Limb (tissue), 2 donors: Measurements from ENCODE around the gene TRIM42.

Experiments used
- DNase-seq, 2 donors: peaks; one replicate each; pipeline ENCODE4 v3.0.0-alpha.2; 2016; ENCODE audit errors: extremely low spot score in 2 of 2

TRIM42 gene

DNA sequence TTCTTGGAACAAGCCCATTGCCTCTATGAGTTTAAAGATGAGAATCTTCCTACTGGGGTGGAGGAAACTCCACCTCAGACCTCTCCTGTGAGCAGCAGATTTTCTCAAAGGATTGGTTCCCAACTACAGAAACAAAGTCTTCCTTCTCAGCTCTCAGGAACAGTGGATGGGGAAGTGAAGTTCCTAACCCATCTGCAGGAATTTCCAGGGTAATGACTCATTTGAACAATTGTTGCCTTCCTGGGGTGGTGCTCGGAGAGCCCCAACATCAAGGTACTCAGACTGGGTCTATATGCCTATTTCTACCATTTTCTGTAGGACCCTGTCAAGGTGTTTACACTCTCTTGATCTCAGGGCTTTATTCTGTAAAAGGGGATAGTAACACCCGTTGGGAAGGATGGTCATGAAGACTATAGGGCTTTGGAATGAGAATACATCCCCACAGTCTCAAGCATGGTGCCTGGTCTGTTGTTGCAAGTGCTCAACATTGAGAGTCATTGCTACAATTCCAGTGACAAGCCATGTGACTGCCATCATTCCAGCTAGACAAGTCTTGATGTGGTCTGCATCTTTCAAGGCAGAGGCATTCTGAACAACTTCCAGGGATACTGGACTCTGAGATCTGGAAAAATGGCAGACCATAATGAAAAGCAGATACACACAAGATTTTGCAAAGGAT is 33.0 kb downstream of the TRIM42 start:
- no peak for DNase-seq

DNA sequence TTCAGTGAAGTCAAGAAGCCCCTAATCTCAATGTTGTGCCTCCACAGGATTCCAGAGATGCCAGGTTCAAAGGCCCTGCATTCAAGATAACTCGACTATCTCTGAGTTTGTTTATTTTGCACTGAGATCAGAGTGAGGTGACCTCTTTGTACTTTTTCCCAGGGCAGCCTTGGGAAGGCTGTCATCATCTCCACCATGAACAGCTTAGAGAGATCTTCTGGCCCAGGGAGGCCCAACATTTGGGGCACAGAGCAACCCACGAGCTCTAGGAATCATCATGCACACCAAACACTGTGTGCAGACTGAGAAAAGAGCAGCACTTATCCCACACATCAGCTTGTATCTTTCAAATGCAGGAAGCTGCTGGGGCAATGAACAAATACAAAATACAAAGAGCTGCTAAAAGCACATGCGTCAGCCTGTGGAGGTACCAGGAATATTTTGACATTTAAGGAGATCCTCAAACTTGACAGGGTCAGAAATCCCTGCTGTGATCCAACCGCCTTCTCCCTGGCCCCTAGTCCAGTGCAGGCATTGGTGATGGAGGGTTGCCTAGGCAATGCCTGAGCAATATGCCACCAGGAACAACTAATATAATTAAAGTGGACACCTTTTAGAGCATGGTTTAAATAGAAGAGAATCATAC is 33.6 kb downstream of the TRIM42 start:
- DNase-seq: no peak

DNA sequence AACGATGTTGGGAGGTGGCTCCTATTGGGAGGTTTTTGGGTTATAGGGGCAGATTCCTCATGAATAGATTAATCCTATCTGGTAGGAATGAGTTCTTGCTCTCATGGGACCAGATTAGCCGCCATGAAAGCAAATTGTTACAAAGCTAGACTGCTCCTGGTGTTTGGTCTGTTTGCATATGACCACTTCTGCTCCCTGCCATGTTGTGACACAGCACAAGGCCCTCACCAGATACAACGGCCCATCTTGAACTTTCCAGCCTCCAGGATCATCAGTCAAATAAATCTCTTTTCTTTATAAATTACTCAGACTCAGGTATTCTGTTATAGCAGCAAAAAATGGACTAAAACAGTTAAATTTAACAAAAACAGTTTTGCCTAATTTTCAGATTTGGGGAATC is 34.4 kb downstream of the TRIM42 start:
- no peak for DNase-seq

DNA sequence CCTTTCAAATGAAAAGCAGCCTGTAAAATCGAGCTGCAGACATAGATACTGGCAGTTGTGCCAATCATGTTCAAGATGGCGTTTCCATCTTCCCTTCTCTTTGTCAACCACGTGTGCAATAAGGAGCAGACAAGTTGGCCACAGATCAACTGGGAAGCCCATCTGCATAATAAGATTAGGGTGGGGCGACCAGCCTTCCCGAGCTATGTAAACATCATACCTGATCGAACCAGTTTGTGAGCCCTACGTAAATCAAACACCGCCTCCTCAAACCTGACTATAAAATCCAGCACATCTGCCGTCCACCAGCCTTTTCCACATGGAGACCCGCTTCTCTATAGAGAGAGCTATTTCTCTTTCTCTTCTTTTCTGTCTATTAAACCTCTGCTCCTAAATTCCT is 37.2 kb downstream of the TRIM42 start:
- DNase-seq: no peak

DNA sequence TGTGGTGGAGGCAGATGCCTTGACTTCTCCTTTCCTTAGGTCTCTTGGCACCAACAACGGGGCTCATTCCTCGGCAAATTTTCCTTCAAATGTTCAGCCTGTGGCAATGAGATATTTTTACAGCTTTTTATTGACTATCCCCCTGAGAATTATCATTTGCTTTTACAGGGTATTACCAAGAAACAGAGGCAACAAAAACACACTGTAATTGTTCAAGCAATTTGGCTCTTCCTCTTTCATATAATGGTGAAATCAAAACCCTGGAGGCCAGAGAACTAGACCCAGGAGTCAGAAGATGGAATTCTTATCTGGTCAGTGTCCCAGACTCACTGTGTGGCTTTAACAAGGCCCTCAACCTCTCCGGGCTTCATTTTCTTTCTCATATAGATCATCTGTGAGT is 40.1 kb downstream of the TRIM42 start:
- DNase-seq: no peak

DNA sequence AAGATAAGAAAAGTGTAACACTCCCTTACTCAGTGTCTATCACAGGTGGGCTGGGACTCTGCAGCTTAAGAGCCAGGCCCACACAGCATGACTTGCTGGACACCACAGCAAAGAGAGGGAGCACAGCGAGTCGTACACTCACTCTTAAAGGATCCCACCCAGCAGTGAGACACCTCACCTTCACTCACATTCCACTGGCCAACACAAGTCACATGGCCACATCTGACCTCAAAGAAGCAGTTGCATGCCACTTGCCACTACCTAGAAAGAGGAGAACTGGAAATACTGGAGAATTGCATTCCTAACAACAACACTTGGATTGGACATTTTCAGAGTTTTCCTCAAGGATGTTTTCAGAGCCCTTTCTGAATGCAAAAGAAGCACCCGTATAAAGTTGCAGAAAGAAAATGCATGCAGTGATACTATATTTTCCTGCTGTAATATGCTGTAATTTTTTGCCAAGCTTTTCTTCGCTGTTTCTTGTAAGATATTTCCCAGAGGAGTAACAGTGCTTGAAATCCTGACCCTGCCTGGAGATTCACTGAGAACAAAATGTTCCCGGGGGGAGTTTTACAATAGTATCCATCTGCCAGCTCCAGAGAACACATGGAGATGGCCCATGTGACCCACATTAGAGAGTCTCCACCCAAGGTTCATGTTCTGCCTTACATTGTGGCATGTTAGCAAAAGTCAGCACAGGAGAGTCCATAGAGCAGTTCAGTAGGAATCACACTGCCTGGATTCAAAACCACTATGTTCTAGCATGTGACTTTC is 42.2 kb downstream of the TRIM42 start:
- DNase-seq: peak in 1 of 2 donors; percentile 40

DNA sequence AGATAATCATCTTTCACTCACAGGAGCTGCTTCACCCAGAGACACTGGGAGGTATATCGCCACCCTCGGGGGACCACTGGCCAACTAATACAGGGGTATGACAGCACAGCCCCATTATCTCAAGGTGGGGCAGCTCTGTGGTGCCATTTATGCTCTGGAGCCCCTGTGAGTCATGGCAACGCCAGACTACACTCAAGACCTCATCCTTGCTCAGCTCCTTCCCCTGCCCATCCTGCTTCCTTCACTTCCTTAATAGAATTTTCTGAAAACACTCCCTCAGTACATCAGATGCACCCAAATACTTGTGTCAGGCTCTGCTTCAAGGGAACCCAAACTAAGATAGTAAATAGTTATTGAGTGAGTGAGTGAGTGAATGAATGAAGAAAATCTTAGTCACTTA is 45.7 kb downstream of the TRIM42 start:
- no peak for DNase-seq

DNA sequence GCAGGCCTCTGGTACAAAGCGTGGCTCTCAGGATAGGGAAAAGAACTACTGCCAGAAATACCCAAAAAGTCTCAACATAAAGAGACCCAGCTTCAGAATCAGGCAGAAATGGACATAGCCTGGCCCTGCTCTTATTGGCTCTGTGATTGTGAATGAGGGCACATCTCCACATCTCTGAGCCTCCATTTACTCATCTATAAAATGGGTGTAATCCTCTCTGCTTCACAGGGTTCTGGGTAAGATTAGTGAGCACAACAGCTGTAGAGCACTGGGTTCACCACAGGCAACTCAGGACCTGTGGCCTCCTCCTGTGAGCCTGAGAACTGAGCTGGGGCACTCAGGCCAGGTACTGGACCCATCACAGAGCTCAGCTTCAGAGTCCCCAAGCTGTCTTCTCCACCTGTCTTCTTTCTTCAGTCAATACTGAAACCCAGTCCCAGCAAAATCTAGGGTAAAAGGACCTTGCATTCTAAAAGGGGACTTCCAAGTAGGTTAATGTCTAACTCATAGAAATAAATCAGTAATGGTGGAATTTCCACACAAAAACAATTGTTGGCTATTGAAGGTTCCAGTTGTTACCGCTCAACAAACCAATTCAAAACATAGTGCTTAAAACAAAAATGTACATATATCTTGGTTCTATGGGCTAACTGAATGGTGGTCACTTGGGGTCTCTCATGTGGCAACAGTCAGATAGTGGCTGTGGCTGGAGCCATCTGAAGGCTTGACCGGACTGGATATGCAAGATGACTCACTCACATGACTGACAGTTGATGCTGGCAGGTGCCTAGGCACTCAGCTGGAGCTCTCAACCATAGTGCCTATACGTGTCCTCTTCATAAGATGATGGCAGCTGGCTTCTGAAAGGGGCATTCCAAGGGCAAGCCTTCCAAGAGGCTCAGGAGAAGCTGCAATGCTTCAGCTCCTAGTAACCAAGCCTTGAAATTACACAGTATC is 47.3 kb downstream of the TRIM42 start:
- DNase-seq: no peak

DNA sequence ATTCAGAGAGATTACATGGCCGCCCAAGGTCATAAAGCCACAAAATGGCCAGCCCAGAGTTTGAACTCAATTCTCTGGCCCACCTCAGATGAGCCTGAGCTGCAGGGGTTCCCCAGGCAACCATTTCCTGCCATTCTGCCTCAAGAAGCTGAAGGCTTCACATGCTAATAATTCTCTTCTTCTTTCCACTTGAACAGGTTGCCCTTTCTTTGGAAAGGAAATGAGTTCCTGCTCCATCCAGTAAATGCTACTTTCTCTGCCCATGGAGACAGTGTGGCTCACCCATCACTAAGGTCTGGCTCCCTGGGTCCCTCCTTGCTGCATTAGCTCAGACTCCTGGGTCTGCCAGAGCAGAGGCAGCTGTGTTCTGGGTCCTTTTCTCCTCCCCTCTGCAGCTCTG is 48.2 kb downstream of the TRIM42 start:
- no peak for DNase-seq

DNA sequence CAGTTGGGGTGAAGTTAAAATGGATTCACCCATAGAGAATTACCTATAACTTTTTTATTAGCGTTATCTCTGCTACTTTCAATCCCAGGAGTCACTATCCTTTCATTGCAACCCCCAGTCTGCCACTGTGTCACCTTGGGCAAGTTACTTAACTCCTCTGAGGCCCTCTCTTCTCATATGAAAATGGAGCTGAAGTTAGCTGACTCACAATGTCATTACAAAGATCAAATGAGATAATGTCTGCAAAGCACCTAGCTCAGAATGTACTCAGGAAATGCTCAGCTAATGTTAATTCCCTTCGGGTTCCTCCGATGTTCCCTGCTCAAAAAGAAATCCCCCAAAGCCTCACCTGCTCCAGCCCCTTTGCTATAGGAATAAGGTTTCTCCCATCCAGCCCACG is 50.0 kb downstream of the TRIM42 start:
- no peak for DNase-seq

DNA sequence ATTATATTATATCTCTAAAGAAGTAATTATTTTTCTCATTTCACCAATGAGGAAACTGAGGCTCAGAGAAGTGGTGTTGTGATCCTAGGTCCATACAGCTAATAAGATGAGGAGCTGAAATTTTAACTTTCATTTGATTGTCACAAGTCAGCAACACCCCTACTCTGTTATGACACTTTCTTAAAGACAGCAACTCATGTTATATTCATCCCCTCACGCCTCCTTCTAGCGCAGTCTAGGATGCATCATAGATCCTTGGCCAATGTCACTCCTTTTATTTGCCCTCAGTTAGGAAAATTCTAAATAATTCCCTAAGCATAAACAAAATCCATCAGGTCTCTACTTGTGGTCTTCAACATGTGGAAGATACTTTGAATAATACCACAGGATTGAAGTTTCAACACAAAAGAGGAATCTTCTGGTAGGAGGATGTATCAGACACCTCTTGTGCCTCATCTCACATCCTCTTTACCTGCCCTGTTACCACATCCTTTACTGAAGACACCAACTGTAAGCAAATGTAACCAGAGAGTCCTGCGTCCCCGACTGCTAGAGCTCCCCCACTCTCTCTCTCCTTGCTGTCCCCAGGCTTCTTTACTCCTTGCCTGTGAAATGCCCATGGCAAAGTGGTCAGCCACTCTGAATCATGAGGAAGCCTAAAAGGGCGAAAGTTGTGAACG is 53.7 kb downstream of the TRIM42 start:
- DNase-seq: no peak

DNA sequence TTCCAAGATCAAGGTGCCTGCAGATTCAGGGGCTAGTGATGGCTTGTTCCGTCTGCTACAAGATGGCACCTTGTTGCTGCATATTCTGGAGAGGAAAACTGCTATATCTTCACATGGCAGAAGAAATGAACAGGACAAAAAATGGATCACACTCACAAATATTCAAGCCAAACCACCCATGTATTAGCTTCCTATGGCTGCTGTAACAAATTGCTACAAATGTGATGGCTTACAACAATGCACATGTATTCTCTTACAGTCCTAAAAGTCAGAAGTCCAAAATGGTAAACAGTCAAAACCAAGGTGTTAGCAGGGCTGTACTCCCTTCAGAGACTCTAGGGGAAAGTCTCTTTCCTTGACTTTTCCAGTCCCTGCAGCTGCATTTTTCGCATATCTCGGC is 55.8 kb downstream of the TRIM42 start:
- DNase-seq: no peak

DNA sequence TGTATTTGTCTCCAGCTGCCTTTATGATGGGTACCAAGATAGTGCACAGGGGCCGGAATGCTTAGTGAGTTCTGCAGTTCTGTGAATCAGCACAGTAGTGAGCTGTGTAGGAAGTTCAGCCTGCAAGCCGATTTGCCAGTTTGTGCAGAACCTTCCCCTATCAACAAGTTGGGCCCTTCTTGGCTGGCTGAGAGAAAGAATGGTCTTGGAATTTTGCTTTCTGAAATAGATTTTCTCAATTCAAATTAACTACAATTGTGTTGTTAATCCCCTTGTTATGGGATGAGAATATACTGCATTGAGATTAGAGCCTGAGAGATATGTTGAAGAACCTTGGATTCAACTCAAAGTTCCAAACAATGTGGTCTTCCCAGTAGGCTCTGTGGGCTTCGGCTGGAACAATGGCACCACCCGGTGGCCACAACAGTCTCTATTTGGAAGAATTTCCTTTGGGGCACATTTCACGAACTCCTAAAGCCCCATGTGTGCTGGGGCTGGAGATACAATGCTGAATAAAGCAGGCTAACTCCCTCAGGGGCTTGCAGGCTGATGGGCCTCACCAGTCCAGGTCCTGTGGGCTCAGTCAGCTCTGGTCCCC is 59.1 kb downstream of the TRIM42 start:
- DNase-seq: peak; percentile 3 to 51

DNA sequence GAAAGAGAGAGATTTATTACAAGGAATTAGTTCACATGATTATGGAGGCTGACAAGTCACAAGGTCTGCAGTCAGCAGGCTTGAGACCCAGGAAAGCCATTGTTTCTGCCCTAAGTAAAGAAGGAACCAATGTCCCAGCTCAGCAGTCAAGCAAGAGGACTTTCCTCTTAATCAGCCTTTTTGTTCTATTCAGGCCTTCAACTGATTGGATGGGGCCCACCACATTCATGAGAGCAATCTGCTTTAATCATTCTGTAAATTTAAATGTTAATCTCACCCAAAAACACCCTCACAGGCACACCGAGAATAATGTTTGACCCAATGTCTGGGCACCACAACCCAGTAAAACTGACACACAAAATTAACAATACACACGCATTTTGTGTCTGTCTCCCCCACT is 64.3 kb downstream of the TRIM42 start:
- DNase-seq: no peak

DNA sequence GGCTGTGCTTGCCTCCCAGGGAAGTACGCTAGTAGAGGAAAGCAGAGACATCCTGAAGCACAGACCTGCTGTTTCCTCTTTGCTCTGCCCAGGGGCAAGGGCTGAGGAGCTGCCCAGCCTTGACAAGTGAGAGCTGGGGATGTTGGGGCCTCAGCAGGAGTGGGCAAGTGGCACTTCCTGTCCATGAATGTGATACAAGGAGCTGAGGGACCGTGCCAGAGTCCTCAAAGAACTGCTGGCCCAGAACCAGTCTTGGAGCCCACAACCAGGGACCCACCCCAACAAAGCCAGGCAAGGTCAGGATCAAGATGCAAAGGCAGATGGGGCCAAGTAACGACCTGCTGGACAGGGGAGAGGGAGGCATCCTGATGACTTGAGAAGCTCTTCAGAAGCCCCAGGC is 70.3 kb downstream of the TRIM42 start:
- no peak for DNase-seq

DNA sequence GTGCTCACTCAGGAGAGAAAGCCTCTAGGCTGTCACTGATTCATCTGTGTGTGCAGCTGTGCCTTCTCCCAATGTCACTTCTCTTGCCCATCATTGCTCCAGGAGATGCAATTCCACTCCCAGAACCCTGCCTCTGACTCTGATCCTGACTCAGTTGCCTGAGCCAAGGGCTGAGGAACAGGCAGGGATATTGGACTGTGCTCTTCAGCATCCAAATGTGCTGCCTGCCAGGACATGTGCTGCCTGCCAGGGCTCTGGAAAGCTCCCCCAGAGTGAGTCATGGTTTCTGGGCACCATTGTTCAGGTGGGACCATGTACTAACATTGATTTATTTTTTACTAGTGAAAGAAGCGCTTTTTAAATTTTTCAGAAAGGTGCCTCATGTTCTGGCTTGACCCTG is 71.0 kb downstream of the TRIM42 start:
- no peak for DNase-seq
